Hippocampal formation (tissue), 2 donors: ENCODE results near the gene HEMK1.
A peak's percentile ranks its signal among the peaks of the same experiment; 100 is the strongest.

Experiments used
- DNase-seq, 2 donors: peaks; one replicate each; lab custom pipeline; 2025; lab: John Stamatoyannopoulos, UW

Gene HEMK1

GRCh38 chr3:50568947-50569749 lies at the start of gene HEMK1:
HEMK1 (plus strand) TSS chr3:50569522; CDS start chr3:50571105, 1,583 bp downstream.
- DNase-seq, result peak; percentile 90 to 97

GRCh38 chr3:50520849-50521248 lies 48.5 kb upstream of the HEMK1 start:
- DNase-seq, result no peak

- no peak for DNase-seq
These were observed 47.8 kb upstream of the HEMK1 start for GRCh38 chr3:50521572-50521971.

GRCh38 chr3:50523279-50523811 lies 46.0 kb upstream of the HEMK1 start:
- DNase-seq, result no peak

GRCh38 chr3:50524746-50525145 lies 44.6 kb upstream of the HEMK1 start:
- DNase-seq, result no peak

- no peak for DNase-seq
These were observed 44.0 kb upstream of the HEMK1 start for GRCh38 chr3:50525191-50525910.

- DNase-seq, result no peak
These were observed 43.3 kb upstream of the HEMK1 start for GRCh38 chr3:50525987-50526386.

- no peak for DNase-seq
These were observed 39.0 kb upstream of the HEMK1 start for GRCh38 chr3:50530001-50530970.

GRCh38 chr3:50531201-50531600 lies 38.1 kb upstream of the HEMK1 start:
- DNase-seq, result no peak

- DNase-seq, result no peak
These were observed 37.1 kb upstream of the HEMK1 start for GRCh38 chr3:50532062-50532705.

GRCh38 chr3:50533316-50533715 lies 36.0 kb upstream of the HEMK1 start:
- DNase-seq, result no peak

- DNase-seq, result no peak
These were observed 35.4 kb upstream of the HEMK1 start for GRCh38 chr3:50533807-50534461.

- DNase-seq, result no peak
These were observed 34.5 kb upstream of the HEMK1 start for GRCh38 chr3:50534681-50535330.

- no peak for DNase-seq
These were observed 32.7 kb upstream of the HEMK1 start for GRCh38 chr3:50536471-50537180.

GRCh38 chr3:50537421-50538129 lies 31.7 kb upstream of the HEMK1 start:
- DNase-seq, result no peak

GRCh38 chr3:50539356-50540286 lies 29.7 kb upstream of the HEMK1 start:
- no peak for DNase-seq

GRCh38 chr3:50542177-50543034 lies 26.9 kb upstream of the HEMK1 start:
- peak; percentile 39 to 46 for DNase-seq
